NCI-H226 (cell line): ENCODE data around the gene CEP164.
A peak's percentile ranks its signal among the peaks of the same experiment; 100 is the strongest.
"Not testable (repeated sequence)": the region's sequence is repeated elsewhere in the genome, so short reads cannot be mapped to it uniquely, and the experiment has no call there.

ENCODE experiments used
- DNase-seq: peaks from one replicate; pipeline ENCODE4 v3.0.0-alpha.2; 2015

Gene CEP164

GRCh38 chr11:117305145-117305544 is 22.5 kb upstream of the CEP164 start:
- DNase-seq: no peak

GRCh38 chr11:117309310-117309709 is 18.3 kb upstream of the CEP164 start:
- DNase-seq: no peak

- DNase-seq: no peak
Measured at GRCh38 chr11:117313091-117313490, 14.6 kb upstream of the CEP164 start.

GRCh38 chr11:117313828-117314768 is 13.6 kb upstream of the CEP164 start:
- no peak for DNase-seq

- DNase-seq: no peak
Measured at GRCh38 chr11:117314840-117315239, 12.8 kb upstream of the CEP164 start.

- DNase-seq: no peak
Measured at GRCh38 chr11:117315285-117316196, 12.1 kb upstream of the CEP164 start.

- DNase-seq: peak; percentile 85
Measured at GRCh38 chr11:117316197-117316961, 11.3 kb upstream of the CEP164 start, which contains the start of gene BACE1. BACE1 (minus strand) TSS chr11:117316256; CDS start chr11:117315795, 461 bp downstream.

GRCh38 chr11:117318738-117319137 is 8.9 kb upstream of the CEP164 start:
- DNase-seq: no peak

- peak; percentile 20 for DNase-seq
Measured at GRCh38 chr11:117319214-117319840, 8.3 kb upstream of the CEP164 start.

GRCh38 chr11:117327255-117327566 is 443 bp upstream of the CEP164 start:
- DNase-seq: not testable (repeated sequence)

GRCh38 chr11:117328375-117329010 is 839 bp downstream of the CEP164 start:
- DNase-seq: no peak

- DNase-seq: no peak
Measured at GRCh38 chr11:117332843-117333242, 5.2 kb downstream of the CEP164 start.

GRCh38 chr11:117333917-117334316 is 6.3 kb downstream of the CEP164 start:
- no peak for DNase-seq

- no peak for DNase-seq
Measured at GRCh38 chr11:117334896-117335295, 7.2 kb downstream of the CEP164 start.

GRCh38 chr11:117335399-117335798 is 7.7 kb downstream of the CEP164 start:
- no peak for DNase-seq

- DNase-seq: no peak
Measured at GRCh38 chr11:117337076-117337475, 9.4 kb downstream of the CEP164 start.

GRCh38 chr11:117345039-117345438 is 17.4 kb downstream of the CEP164 start:
- DNase-seq: no peak

GRCh38 chr11:117354550-117354949 is 26.9 kb downstream of the CEP164 start:
- no peak for DNase-seq

- DNase-seq: no peak
Measured at GRCh38 chr11:117356126-117356890, 28.7 kb downstream of the CEP164 start.

GRCh38 chr11:117361432-117361831 is 33.8 kb downstream of the CEP164 start:
- no peak for DNase-seq

- DNase-seq: no peak
Measured at GRCh38 chr11:117366248-117366647, 38.6 kb downstream of the CEP164 start.
